ENCODE data around the gene USP44. TPM values are rescaled to one million over a fixed set of nuclear protein-coding genes. Genes with fewer than 3 reads are reported as not detected.

USP44 gene
- total and polyA plus RNA-seq, 2 of the 8 experiments (the other 6 are each of a cell fraction or from before 2014, with no cell fraction given): 129 to 197 TPM

GRCh38 chr12:95522692-95523091 lies 28.6 kb downstream of the USP44 start:
- H3K79me1 ChIP-seq (ENCODE audit: low read depth, low read length): no peaks in the 10 kb centered on the region; the same call in 1 of the 2 replicates
- peaks cover 0 to 5% (median under 1%) of the 10 kb centered on the region in 4 experiments; a peak in 1 of 7 replicates for H3K4me1 ChIP-seq (replicated peaks in 1 of 4; ENCODE audit: control insufficient read depth in 3 of 4, insufficient read depth in 4 of 4, low read length in 3 of 4)
- no peak overlapping the region for H2BK12ac ChIP-seq (ENCODE audit: low read depth, low read length)
- no peak overlapping the region for H2BK15ac ChIP-seq (ENCODE audit: low read length)
- no peaks in the 10 kb centered on the region for H3K9me3 ChIP-seq (ENCODE audit: insufficient read depth in 2 of 2, low read depth in 1 of 2, low read length in 1 of 2)
- peaks cover 5 to 12% of the 10 kb centered on the region in 2 experiments for H4K20me1 ChIP-seq (replicated peaks in 1 of 2; ENCODE audit: control insufficient read depth in 1 of 2, insufficient read depth in 2 of 2, low read length in 2 of 2)
- no peak overlapping the region for H2AK5ac ChIP-seq (ENCODE audit: low read depth, low read length)
- H3K4ac ChIP-seq (replicated peaks; ENCODE audit: insufficient read length, low read depth, low read length): no peak overlapping the region
- H2BK120ac ChIP-seq (replicated peaks; ENCODE audit: low read depth, low read length): no peak overlapping the region
- no peak overlapping the region for H3K9ac ChIP-seq (replicated peaks in 1 of 4; ENCODE audit: extremely low read depth in 1 of 4, low read depth in 3 of 4, low read length in 3 of 4)
- H2AFZ ChIP-seq (ENCODE audit: low read length): no peak overlapping the region
- H3K14ac ChIP-seq (ENCODE audit: insufficient read length): no peak overlapping the region
- H3K23me2 ChIP-seq (ENCODE audit: low read depth, low read length): no peaks in the 10 kb centered on the region
- no peak overlapping the region for H4K8ac ChIP-seq (ENCODE audit: extremely low read depth, insufficient read depth, low read length)
- no peak overlapping the region for H4K91ac ChIP-seq (replicated peaks; ENCODE audit: insufficient read length, low read length)
- no peak overlapping the region for H3K23ac ChIP-seq (ENCODE audit: insufficient read length)
- DNase-seq (ENCODE audit: low read depth in 1 of 2, low spot score in 2 of 2) (no peak), FAIRE-seq (no peak)
- no peak overlapping the region for H3K4me2 ChIP-seq (ENCODE audit: insufficient read depth in 1 of 2, low read depth in 2 of 2, low read length in 2 of 2)
- CTCF ChIA-PET (ENCODE audit: partially characterized antibody): interaction anchor here (0.6 to 1.7 kb wide), 4 partner anchors 9 to 155 kb away, joined by 3 to 5 read pairs (median 4); no protein-coding TSS in a partner anchor
- POLR2A ChIA-PET (ENCODE audit: partially characterized antibody): interaction anchor here (0.6 to 4.2 kb wide), 9 partner anchors 9 to 61 kb away, joined by 3 to 17 read pairs (median 4); no protein-coding TSS in a partner anchor
- H3K4me3 ChIP-seq (ENCODE audit: extremely low read depth in 1 of 4, insufficient read depth in 2 of 4, low read depth in 3 of 4, low read length in 4 of 4): no peak overlapping the region
- H3K79me2 ChIP-seq (ENCODE audit: control insufficient read depth in 1 of 2, insufficient read depth in 2 of 2, low read length in 2 of 2): peaks cover 0 to 49% of the 10 kb centered on the region in 2 experiments
- H4K5ac ChIP-seq (ENCODE audit: insufficient read length, low read depth, low read length): no peak overlapping the region
- no peak overlapping the region for H3K18ac ChIP-seq (ENCODE audit: extremely low read depth, low read length)
- 99% methylated on average over 8 of the region's 8 CpGs; no CpG with 5 or more reads in 1 of the 2 experiments for WGBS, 2 experiments (ENCODE audit: extremely low coverage in 1 of 2, insufficient coverage in 1 of 2, insufficient read length in 1 of 2, insufficient replicate concordance in 2 of 2, low coverage in 1 of 2, low lambda C conversion rate in 2 of 2, missing lambda C conversion rate in 1 of 2)
- H3K27ac ChIP-seq (ENCODE audit: low read depth, low read length): no peak overlapping the region; the same call in 1 of the 2 replicates
- H3K36me3 ChIP-seq (ENCODE audit: control insufficient read depth in 2 of 4, insufficient read depth in 4 of 4, low read length in 3 of 4): peaks cover 21 to 90% (median 64%) of the 10 kb centered on the region in 4 experiments
- H3K27me3 ChIP-seq (replicated peaks in 1 of 4; ENCODE audit: control insufficient read depth in 3 of 4, extremely low read depth in 1 of 4, insufficient read depth in 3 of 4, low read length in 3 of 4): no peaks in the 10 kb centered on the region
- no peak overlapping the region for H2BK5ac ChIP-seq (ENCODE audit: low read depth, low read length)
- no peak overlapping the region for H2BK20ac ChIP-seq (ENCODE audit: low read length)
- H3K56ac ChIP-seq (replicated peaks; ENCODE audit: insufficient read length, low read depth, low read length): no peak overlapping the region
- no peak for TF ChIP-seq ZNF274 (IDR thresholded peaks at IDR 0.05; ENCODE audit: borderline replicate concordance, extremely low read depth, low read length)
- TF ChIP-seq HDAC2 (IDR thresholded peaks at IDR 0.05; ENCODE audit: borderline replicate concordance in 1 of 2, low read depth in 2 of 2, low read length in 2 of 2): no peak
- TF ChIP-seq TBP (IDR thresholded peaks at IDR 0.05; ENCODE audit: low read depth, low read length): no peak
- TF ChIP-seq CREB1 (IDR thresholded peaks at IDR 0.05): no peak
- TF ChIP-seq E2F6 (IDR thresholded peaks at IDR 0.05): no peak
- TF ChIP-seq PHF8 (conservative IDR thresholded peaks at IDR 0.05; ENCODE audit: low read depth, low read length): no peak
- no peak for TF ChIP-seq POU5F1 (IDR thresholded peaks at IDR 0.05; ENCODE audit: low read depth, low read length)
- no peak for TF ChIP-seq RBBP5 (IDR thresholded peaks at IDR 0.05; ENCODE audit: borderline replicate concordance, low read depth, low read length)
- no peak for TF ChIP-seq CTCF (IDR thresholded peaks at IDR 0.05; ENCODE audit: control extremely low read depth in 1 of 3, insufficient read depth in 1 of 3, low read depth in 1 of 3, low read length in 3 of 3)
